Peyer's patch (tissue), 4 donors: ENCODE results near the gene KIAA1614.

Source experiments
- CTCF ChIP-seq, 6 experiments: fragments of 450-650 bp in 4 of 6; fragments of 200-600 bp in 2 of 6; sonication (generic) in 1 of 6; IDR thresholded peaks; one replicate each; pipeline ENCODE4 v1.5.1; 2017 to 2019; ENCODE audit warnings: antibody characterized with exemption in 6 of 6, mild to moderate bottlenecking in 3 of 6, moderate library complexity in 1 of 6
- POLR2A ChIP-seq, 2 donors: fragments of 450-650 bp; IDR thresholded peaks; one replicate each; pipeline ENCODE4 v1.5.1; 2017; ENCODE audit warnings: antibody characterized with exemption in 2 of 2, mild to moderate bottlenecking in 2 of 2, moderate library complexity in 2 of 2

- TF ChIP-seq CTCF (IDR thresholded peaks at IDR 0.05) = peak in 1 of 6 experiments; percentile 12
- TF ChIP-seq POLR2A (IDR thresholded peaks at IDR 0.05) = no peak
Observed at GRCh38 chr1:180920702-180921101, 8.0 kb downstream of the KIAA1614 start.
